T-helper 17 cell (primary cell): ENCODE results near the gene CELF2. TPM values are rescaled to one million over a fixed set of nuclear protein-coding genes. Genes with fewer than 3 reads are reported as not detected.

ENCODE experiments used
- ATAC-seq: fragments of 150-1000 bp; cut with Tn5 transposase; 2 replicates; pipeline ENCODE4 v1.10.0; 2021; ENCODE audit warnings: mild to moderate bottlenecking, moderate library complexity
- DNase-seq, 3 donors: peaks; one replicate each; pipeline versions ENCODE4 v3.0.0 to v3.0.0-alpha.2; 2020 to 2021
- H3K9me3 ChIP-seq: one replicate; pipeline ENCODE4 v1.7.0; 2013; ENCODE audit warnings: low read length, mild to moderate bottlenecking; ENCODE audit not compliant: control insufficient read depth, poor library complexity, severe bottlenecking
- H3K27ac Mint-ChIP-seq: one replicate; pipeline ENCODE4 v1.8.0; 2022; ENCODE audit warnings: mild to moderate bottlenecking, moderate library complexity, mixed read lengths
- H3K27me3 Mint-ChIP-seq: one replicate; pipeline ENCODE4 v1.8.0; 2022; ENCODE audit warnings: mixed read lengths
- H3K36me3 Mint-ChIP-seq: one replicate; pipeline ENCODE4 v1.8.0; 2022; ENCODE audit warnings: low read depth, mixed read lengths
- H3K4me1 Mint-ChIP-seq: one replicate; pipeline ENCODE4 v1.8.0; 2022; ENCODE audit warnings: mild to moderate bottlenecking, mixed read lengths
- H3K4me3 Mint-ChIP-seq: one replicate; pipeline ENCODE4 v1.8.0; 2022; ENCODE audit warnings: mild to moderate bottlenecking, moderate library complexity, mixed read lengths
- total RNA-seq, 4 donors: library from RNA in 2 of 4; stranded (reverse) in 2 of 4; gene quantifications; one replicate each; pipeline ENCODE4 v1.2.3 and lab custom pipeline; 2022 to 2026

Gene CELF2
- total RNA-seq, 2 donors from 2014 or later: 201 to 202 TPM

DNA sequence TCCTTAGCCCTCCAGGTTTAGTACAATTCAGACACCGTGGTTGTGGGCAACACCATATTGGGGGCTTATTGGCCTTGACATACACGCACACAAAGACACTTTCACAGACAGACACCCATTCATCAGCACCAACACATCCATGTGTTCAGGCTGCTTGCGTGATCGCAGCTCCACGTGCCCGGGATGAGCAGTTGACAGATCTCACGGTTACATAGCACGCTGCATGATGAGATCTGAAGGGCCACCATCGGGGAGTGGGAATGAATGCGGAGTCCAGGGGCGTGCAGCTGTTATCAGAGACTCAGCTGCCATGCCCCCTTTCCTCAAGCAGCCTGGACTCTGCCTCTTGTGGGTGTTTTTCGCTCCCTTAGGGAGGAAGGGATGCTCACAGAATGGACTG is 308.6 kb downstream of the CELF2 start:
- ATAC-seq (no peak), DNase-seq (no peak)
- peak overlapping the region; percentile 83 for H3K27ac Mint-ChIP-seq
- H3K27me3 Mint-ChIP-seq: no peaks in the 10 kb centered on the region
- H3K4me1 Mint-ChIP-seq: peaks cover 21% of the 10 kb centered on the region
- peaks cover 10% of the 10 kb centered on the region for H3K36me3 Mint-ChIP-seq
- H3K9me3 ChIP-seq: no peaks in the 10 kb centered on the region
- no peak overlapping the region for H3K4me3 Mint-ChIP-seq

DNA sequence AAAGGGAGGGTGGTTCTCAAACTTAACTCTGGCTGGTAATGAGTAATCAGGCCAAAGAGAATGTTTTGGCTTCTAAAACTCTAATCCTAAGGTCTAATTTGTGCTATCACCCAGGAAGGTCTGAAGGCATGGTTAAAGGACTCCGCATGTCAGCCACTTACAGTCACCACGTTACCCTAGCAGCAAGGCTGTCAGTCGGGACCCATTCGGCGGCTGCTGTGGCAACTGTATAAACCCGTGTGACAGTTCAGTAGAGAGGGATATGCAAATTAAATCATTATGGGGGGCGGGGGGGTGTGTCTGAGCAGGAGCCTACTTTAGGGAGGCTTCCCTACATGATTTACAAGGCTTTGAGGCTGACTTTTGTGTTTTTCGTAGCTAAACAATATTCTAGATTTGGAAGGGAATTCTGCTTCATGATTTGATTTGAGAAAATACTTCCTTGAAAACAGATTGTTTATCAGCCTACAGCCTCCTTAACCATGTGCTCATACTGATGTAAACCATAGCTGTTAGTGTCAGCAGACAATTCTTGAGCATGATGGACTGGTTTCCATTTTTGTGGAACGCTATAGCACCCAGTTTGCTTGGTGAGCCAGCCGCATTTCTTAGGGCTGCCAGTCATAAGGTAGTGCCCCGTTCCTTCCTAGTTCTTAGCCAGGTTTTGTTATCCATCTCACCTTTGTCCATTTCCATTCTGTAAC is 309.4 kb downstream of the CELF2 start:
- peaks cover 19% of the 10 kb centered on the region for H3K4me1 Mint-ChIP-seq
- no peaks in the 10 kb centered on the region for H3K9me3 ChIP-seq
- DNase-seq (no peak), ATAC-seq (no peak)
- H3K27me3 Mint-ChIP-seq: no peaks in the 10 kb centered on the region
- H3K27ac Mint-ChIP-seq: peak overlapping the region; percentile 83
- H3K4me3 Mint-ChIP-seq: peak overlapping the region; percentile 59
- H3K36me3 Mint-ChIP-seq: peaks cover 9% of the 10 kb centered on the region

DNA sequence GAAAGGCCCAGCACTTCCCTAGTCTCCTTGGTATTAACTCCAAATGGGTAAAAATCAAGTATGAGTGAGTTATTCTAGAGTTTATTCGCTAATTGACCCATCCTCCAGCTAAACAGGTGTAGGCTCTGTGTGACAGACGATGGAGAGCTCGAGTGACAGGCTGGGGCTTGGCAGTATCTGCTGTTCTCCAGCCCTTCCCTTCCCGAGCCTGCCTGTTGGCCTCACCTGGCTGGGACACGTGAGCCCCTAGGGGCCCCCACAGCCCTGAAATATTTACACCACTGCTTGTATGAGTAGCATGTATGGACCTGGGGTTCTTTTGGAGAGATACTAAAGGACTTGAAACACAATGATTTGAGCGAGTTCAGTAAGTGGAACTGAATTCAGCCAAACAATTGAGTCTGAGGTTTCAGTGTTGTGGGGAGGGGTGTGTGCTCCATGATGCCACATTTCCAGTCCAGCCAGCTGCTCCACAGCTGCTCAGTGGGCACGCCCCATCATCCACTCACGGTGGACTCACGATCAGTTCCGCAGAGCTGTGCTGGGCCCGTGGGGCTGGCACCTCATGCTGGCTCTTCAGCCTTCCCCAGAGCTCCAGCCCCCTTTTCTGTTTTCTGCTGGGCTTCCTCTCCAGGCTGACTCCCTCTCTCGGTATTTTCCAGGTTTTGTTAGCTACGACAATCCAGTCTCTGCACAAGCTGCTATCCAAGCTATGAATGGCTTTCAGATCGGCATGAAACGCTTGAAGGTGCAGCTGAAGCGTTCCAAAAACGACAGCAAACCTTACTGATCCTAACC is 310.8 kb downstream of the CELF2 start:
- Mint-ChIP-seq H3K4me3 (no peak overlapping the region), H3K4me1 (peaks cover 26% of the 10 kb centered on the region), H3K36me3 (peaks cover 13% of the 10 kb centered on the region), H3K27ac (peak overlapping the region; percentile 83), H3K27me3 (no peaks in the 10 kb centered on the region)
- no peaks in the 10 kb centered on the region for H3K9me3 ChIP-seq
- DNase-seq: no peak
- ATAC-seq: no peak

DNA sequence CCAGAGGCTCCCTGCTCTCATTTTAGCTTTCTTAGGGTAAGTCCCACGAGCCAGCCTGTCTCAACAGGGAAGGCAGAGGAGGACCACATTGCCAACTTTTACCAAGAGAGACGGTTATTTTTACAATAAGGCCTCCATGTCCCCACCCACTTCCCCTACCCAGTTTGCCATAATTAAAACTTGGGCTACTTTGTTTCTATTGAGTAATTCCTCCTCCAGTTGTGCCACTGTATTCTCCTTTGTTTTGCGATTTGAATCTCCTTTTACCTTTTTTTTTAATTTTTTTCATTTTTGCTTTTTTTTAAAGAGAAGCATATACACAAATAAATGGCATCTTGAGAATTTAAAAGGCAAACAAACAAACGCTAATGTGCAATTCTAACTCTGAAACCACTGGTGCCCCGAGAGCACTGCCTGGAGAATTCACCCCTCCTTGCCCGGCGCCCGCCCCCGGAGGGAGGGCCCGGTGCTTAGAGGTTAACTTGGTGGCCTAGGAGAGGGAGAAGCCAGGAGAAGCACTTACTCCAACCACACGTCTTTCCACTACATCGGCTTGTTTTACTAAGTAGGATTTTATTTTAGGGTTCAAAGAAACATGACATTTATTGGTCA is 311.5 kb downstream of the CELF2 start:
- H3K27ac Mint-ChIP-seq: peak overlapping the region; percentile 83
- DNase-seq (no peak), ATAC-seq (no peak)
- no peaks in the 10 kb centered on the region for H3K27me3 Mint-ChIP-seq
- H3K36me3 Mint-ChIP-seq: peaks cover 13% of the 10 kb centered on the region
- peaks cover 26% of the 10 kb centered on the region for H3K4me1 Mint-ChIP-seq
- no peaks in the 10 kb centered on the region for H3K9me3 ChIP-seq
- H3K4me3 Mint-ChIP-seq: no peak overlapping the region

DNA sequence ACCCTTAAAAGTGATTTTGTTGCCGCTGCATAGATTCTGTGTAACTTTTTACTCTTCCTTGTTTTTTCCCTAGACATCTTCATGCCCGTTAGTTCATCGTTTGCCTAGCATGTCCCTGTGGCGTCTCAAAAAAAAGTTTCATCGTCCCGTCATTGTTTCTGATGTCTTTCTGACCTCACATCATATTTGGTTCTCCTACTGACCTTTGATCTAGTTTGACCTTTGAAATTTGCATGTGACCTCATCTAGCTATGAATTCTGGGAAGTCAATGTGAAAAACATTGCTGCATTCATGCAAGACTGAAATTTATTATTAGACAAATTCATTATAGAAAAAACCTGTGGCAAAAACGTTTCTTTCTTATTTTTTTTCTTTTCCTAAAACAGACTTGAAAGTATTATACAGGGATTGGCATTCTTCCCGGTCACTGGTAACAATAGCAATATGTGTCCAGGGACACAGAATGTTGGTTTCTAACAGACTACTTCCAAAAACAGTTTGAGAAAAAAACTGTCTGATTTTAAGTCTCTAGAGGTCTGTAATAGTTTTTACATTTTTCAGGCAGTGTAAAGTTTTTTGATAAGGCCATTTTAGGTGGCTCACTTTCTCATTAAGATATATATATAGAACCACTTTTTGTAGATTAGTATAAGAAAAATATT is 312.8 kb downstream of the CELF2 start:
- ATAC-seq: no peak
- no peaks in the 10 kb centered on the region for H3K9me3 ChIP-seq
- no peaks in the 10 kb centered on the region for H3K27me3 Mint-ChIP-seq
- H3K4me3 Mint-ChIP-seq: no peak overlapping the region
- H3K27ac Mint-ChIP-seq: no peak overlapping the region
- peaks cover 13% of the 10 kb centered on the region for H3K36me3 Mint-ChIP-seq
- peaks cover 34% of the 10 kb centered on the region for H3K4me1 Mint-ChIP-seq
- DNase-seq: no peak

DNA sequence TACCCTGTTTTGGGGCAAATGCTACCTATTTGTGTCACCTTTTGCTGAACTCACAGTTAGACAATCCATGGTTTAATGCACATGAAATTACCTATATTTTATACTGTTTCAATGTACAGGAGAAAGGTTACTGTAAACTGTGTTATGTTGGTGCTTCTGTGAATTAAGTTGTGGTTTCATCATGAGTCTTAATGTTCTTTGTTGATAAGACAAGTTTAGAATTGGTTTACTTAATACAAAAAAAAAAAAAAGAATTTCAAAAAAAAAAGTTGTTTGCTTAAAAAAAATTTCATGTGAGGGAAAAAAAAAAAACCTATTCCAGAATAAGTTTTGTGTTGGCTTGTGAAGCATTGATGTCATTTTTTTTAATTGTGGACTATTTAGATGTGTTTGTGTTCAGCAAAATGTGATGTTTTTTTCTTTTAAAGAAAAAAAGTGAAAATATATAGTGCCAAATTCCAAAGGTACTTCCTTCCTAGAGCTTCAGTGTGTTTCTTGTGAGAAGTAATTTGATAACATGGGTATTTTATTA is 313.4 kb downstream of the CELF2 start:
- ATAC-seq: no peak
- Mint-ChIP-seq H3K4me1 (peaks cover 38% of the 10 kb centered on the region), H3K4me3 (no peak overlapping the region), H3K27me3 (no peaks in the 10 kb centered on the region), H3K27ac (no peak overlapping the region), H3K36me3 (peaks cover 9% of the 10 kb centered on the region)
- DNase-seq: no peak
- no peaks in the 10 kb centered on the region for H3K9me3 ChIP-seq

DNA sequence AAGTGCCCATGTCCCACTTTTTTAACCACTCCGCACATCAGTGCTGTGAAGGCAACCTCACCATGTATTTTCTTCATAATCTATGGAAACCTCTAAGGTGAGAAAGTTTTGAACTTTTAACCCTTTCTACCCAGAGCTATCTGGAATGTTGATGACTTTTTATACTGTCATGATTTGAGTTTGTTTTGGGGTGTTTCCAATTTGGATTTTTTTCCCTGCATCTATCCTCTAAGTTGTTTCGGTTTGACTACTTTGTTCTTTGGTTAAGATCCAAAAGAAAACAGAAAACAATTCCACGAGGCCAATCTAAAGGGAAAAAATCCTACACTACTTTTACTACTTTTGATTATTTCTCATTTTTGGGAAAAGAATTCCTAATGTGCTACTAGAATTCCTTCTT is 314.1 kb downstream of the CELF2 start:
- H3K27me3 Mint-ChIP-seq: no peaks in the 10 kb centered on the region
- ATAC-seq (no peak), DNase-seq (no peak)
- peak overlapping the region; percentile 76 for H3K27ac Mint-ChIP-seq
- H3K9me3 ChIP-seq: no peaks in the 10 kb centered on the region
- peaks cover 9% of the 10 kb centered on the region for H3K36me3 Mint-ChIP-seq
- H3K4me1 Mint-ChIP-seq: peaks cover 37% of the 10 kb centered on the region
- no peak overlapping the region for H3K4me3 Mint-ChIP-seq

DNA sequence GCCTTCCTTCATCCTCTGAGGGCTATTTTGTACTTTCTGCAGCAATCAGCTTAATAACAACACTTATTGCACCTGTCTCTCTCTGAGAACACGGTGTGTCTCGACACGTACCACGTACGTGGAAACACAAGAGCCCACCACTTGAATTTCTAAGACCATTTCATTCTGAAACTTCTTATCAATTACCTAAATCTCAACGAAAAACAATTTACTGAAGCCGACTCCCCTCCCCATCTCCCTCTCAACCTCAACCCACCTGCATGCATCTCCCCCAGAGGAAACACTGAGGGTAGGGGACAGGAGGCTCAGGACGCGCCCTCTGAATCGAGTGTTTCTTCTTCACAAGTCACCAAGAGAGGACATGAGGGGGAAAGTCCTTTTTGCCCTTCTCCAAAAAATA is 315.2 kb downstream of the CELF2 start:
- Mint-ChIP-seq H3K27ac (peak overlapping the region; percentile 76), H3K4me3 (no peak overlapping the region), H3K4me1 (peaks cover 43% of the 10 kb centered on the region), H3K36me3 (peaks cover 9% of the 10 kb centered on the region), H3K27me3 (no peaks in the 10 kb centered on the region)
- no peaks in the 10 kb centered on the region for H3K9me3 ChIP-seq
- DNase-seq: no peak
- no peak for ATAC-seq

DNA sequence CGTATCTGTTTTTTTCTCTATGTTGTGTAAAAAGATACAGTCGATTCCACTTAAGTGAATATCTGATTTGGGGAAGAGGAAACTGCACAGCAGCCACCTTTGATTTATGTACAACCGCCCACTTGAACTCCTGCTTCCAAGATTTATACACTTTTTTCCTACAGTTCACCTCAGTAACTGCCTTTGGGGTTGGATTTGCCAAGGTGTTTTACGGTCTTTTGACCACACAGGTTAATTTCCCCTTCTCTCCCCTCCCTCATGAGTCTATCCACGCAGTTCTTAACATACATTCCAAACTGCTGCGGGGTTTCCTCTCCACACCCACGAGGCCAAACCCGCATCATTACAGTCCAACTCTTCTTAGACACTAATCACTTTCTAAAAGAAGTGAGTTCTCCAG is 316.8 kb downstream of the CELF2 start:
- DNase-seq: no peak
- H3K9me3 ChIP-seq: no peaks in the 10 kb centered on the region
- Mint-ChIP-seq H3K36me3 (peaks cover 9% of the 10 kb centered on the region), H3K27me3 (no peaks in the 10 kb centered on the region), H3K27ac (peak overlapping the region; percentile 86), H3K4me1 (peaks cover 38% of the 10 kb centered on the region), H3K4me3 (no peak overlapping the region)
- ATAC-seq: no peak

DNA sequence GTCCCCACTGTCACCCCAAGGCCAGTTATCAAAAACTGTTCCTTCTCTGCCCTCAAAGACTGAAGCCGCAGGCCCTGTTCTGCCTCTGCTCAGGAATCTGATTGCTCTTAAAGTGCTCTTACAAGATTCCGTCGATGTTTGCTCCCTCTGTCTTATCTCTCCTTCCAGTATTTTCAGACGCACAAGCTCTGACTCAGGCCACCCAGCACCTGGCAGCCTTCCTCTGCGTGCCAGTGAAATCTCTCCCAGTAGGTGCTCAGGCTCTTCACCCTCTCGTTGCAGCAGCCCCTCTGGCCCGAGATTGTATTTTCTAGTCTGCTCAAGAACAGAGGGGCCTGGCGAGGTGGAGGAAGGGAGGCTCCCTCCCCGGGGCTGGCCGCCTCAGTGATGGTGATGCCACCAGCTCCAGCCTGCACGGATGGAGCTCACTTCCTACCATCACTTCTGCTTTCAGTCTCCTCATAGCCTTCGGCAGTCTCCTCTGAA is 317.5 kb downstream of the CELF2 start:
- ATAC-seq: peak; percentile 12
- DNase-seq: no peak
- peak overlapping the region; percentile 73 for H3K4me3 Mint-ChIP-seq
- H3K9me3 ChIP-seq: no peaks in the 10 kb centered on the region
- no peaks in the 10 kb centered on the region for H3K27me3 Mint-ChIP-seq
- peaks cover 9% of the 10 kb centered on the region for H3K36me3 Mint-ChIP-seq
- peaks cover 35% of the 10 kb centered on the region for H3K4me1 Mint-ChIP-seq
- H3K27ac Mint-ChIP-seq: peak overlapping the region; percentile 86

DNA sequence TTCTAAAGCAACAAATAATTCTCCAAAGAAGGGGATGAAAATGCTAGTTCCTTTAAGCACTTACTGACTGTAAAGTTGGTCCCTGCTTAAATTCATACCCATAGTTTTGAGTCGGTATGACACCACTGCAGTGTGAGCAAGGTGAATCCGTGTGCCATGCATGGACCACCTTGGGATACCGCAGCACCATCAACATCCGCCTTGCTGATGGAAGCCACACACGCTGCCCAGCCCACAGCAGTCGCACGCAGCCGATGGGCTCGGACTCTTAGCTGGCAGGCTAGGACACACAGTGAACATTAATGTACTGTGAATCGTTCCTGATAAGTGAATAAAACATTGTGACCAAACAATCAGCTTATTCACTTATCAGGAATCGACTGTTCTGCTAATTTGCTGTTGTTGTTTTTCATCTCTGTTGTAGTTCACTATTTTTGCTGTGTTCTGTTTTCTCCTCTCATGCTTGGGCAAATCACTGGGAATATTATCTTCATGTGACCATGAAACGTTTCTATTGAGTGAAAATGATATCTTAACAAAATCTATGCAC is 318.3 kb downstream of the CELF2 start:
- DNase-seq: no peak
- Mint-ChIP-seq H3K27ac (peak overlapping the region; percentile 86), H3K4me3 (no peak overlapping the region), H3K27me3 (no peaks in the 10 kb centered on the region), H3K4me1 (peaks cover 32% of the 10 kb centered on the region), H3K36me3 (peaks cover 7% of the 10 kb centered on the region)
- no peak for ATAC-seq
- H3K9me3 ChIP-seq: no peaks in the 10 kb centered on the region

DNA sequence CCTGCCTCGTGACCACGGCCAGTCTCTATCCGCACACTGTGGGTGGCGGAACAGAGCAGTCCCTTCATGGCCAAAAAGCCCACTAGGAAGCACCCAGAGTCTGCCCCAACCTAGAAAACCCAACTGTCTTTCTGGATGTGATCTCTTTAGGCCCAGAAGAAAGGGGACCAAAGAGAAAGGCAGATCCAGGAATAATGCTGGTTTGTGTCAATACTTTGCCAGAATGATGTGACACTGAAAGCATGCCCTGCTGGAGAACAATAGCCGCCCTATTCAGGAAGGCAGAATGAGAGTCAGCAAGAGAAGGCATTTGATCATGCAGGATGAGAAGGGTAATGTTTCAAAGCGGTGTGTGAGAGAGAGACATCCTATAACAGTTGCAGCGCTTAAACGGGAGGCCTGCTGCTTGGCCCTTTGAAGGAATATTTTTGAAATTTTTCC is 319.1 kb downstream of the CELF2 start:
- Mint-ChIP-seq H3K27me3 (no peaks in the 10 kb centered on the region), H3K36me3 (peaks cover 7% of the 10 kb centered on the region), H3K27ac (peak overlapping the region; percentile 86), H3K4me3 (no peak overlapping the region), H3K4me1 (peaks cover 32% of the 10 kb centered on the region)
- DNase-seq (no peak), ATAC-seq (no peak)
- no peaks in the 10 kb centered on the region for H3K9me3 ChIP-seq
